IMR-90 (cell line): ENCODE data around the gene FAR2.

Source experiments
- CHD1 ChIP-seq: IDR thresholded peaks from 2 replicates; pipeline ENCODE4 v1.6.1; 2012; ENCODE audit warnings: low read depth, low read length, improper control_type of control experiment
- CTCF ChIP-seq: conservative IDR thresholded peaks from 2 replicates; pipeline ENCODE4 v1.5.1; 2012; ENCODE audit warnings: mild to moderate bottlenecking, low read depth, low read length, improper control_type of control experiment
- ELK1 ChIP-seq: fragments of 150-350 bp; IDR thresholded peaks from 2 replicates; pipeline ENCODE4 v1.6.1; 2016; ENCODE audit warnings: low read depth, mild to moderate bottlenecking, low read length, moderate library complexity, borderline replicate concordance
- MAZ ChIP-seq: IDR thresholded peaks from 2 replicates; pipeline ENCODE4 v1.6.1; 2012; ENCODE audit warnings: low read depth, mild to moderate bottlenecking, low read length, improper control_type of control experiment, moderate library complexity, borderline replicate concordance
- MXI1 ChIP-seq: IDR thresholded peaks from 2 replicates; pipeline ENCODE4 v1.6.1; 2012; ENCODE audit warnings: low read depth, mild to moderate bottlenecking, low read length, moderate library complexity, borderline replicate concordance
- POLR2A ChIP-seq: IDR thresholded peaks from 2 replicates; pipeline ENCODE4 v1.6.1; 2012; ENCODE audit warnings: mild to moderate bottlenecking, low read depth, low read length
- RAD21 ChIP-seq: IDR thresholded peaks from 2 replicates; pipeline ENCODE4 v1.6.1; 2012; ENCODE audit warnings: low read length, improper control_type of control experiment
- RCOR1 ChIP-seq: IDR thresholded peaks from 2 replicates; pipeline ENCODE4 v1.6.1; 2012; ENCODE audit warnings: mild to moderate bottlenecking, low read length, improper control_type of control experiment; ENCODE audit not compliant: insufficient replicate concordance
- RFX5 ChIP-seq: IDR thresholded peaks from 2 replicates; pipeline ENCODE4 v1.8.0; 2012; ENCODE audit warnings: low read depth, mild to moderate bottlenecking, low read length, moderate library complexity
- SMC3 ChIP-seq: fragments of 150-350 bp; IDR thresholded peaks from 2 replicates; pipeline ENCODE4 v1.6.1; 2016; ENCODE audit warnings: low read depth, mild to moderate bottlenecking, antibody characterized with exemption, low read length, moderate library complexity
- USF2 ChIP-seq: fragments of 150-350 bp; IDR thresholded peaks from 2 replicates; pipeline ENCODE4 v1.6.1; 2017; ENCODE audit warnings: mild to moderate bottlenecking, antibody characterized with exemption, low read length, low read depth

- TF ChIP-seq MXI1 = no peak
- TF ChIP-seq POLR2A = no peak
- TF ChIP-seq CTCF = no peak
- no peak for TF ChIP-seq USF2
- no peak for TF ChIP-seq MAZ
- no peak for TF ChIP-seq RFX5
- no peak for TF ChIP-seq RCOR1
- no peak for TF ChIP-seq RAD21
- TF ChIP-seq CHD1 = no peak
- TF ChIP-seq ELK1 = no peak
- TF ChIP-seq SMC3 = no peak
Measured at GRCh38 chr12:29167988-29168387, 18.9 kb downstream of the FAR2 start.
